HG03060 (cell line): ENCODE data around the gene STAT3.
"Not testable (repeated sequence)": the region's sequence is repeated elsewhere in the genome, so short reads cannot be mapped to it uniquely, and the experiment has no call there.

Experiments
- ATAC-seq: cut with Tn5 transposase; IDR thresholded peaks from one replicate; pipeline ENCODE4 v1.9.1; 2021; ENCODE audit warnings: low read depth, moderate number of reproducible peaks; ENCODE audit not compliant: unreplicated experiment

Gene STAT3

DNA sequence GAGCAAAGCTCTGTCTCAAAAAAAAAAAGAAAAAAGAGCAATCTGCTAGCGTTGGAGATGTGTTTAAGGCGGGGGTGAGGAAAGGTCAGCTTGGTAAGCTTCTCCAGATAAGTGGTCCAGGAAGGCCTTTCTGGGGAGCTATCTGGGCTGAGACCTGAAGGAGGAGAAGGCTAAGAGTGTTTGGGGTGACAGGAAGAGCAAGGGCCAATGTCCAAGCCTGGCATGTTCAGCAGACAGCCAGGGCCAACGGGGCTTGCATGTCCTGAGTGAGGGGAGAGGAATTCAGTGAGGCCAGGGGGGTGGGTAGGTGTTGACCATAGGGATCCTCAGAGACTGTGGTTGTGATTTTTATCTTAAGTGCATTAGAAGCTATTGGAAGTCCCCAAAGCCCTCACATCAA lies 84.5 kb downstream of the STAT3 start:
- ATAC-seq, result no peak

DNA sequence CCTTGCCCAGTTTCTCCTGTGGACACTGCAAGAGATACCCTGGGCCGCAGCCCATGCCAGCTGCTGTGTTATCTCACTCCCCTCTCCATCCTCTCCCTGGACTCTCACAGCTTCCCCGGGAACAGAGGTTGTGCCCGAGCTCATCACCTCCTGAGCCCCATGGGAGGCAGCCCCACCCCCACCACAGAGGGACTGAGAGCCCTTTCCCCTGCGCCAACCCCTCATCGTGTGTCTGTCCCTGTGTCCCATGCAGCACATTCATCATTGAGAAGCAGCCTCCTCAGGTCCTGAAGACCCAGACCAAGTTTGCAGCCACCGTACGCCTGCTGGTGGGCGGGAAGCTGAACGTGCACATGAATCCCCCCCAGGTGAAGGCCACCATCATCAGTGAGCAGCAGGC lies 87.2 kb downstream of the STAT3 start:
- ATAC-seq, result no peak

DNA sequence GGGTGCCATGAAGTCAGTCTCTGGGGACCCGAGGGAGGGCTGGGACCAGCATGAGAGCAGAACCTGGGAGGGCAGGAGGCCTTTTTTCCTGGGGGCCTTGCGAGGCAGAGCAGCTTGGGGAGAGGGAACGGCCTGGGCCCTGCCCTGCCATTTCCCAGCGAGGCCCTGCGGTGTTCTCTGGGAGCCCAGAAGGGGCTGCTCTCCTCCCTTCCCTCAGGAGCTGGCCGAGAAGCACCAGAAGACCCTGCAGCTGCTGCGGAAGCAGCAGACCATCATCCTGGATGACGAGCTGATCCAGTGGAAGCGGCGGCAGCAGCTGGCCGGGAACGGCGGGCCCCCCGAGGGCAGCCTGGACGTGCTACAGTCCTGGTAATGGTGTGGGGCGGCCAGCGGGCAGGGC lies 88.3 kb downstream of the STAT3 start:
- ATAC-seq, result not testable (repeated sequence)

- ATAC-seq, result not testable (repeated sequence)
Observed at GRCh38 chr17:42299361-42299760, 88.9 kb downstream of the STAT3 start.

GRCh38 chr17:42297775-42298174 lies 90.5 kb downstream of the STAT3 start:
- ATAC-seq, result not testable (repeated sequence)

- no peak for ATAC-seq
Observed at GRCh38 chr17:42296012-42296411, 92.2 kb downstream of the STAT3 start.

- ATAC-seq, result no peak
Observed at GRCh38 chr17:42294469-42295398, 93.5 kb downstream of the STAT3 start.

DNA sequence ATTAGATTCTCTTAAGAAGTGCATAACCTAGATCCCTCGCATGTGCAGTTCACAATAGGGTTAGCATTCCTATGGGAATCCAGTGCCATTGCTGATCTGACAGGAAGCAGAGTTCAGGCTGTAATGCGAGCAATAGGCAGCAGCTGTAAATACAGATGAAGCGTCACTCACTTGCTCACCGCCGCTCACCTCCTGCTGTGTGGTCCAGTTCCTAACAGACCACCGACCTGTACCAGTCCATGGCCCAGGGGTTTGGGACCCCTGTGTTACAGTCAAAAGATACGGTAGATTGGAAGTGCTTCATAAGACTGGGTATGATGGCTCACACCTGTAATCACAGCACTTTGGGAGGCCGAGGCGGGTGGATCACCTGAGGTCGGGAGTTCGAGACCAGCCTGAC lies 97.1 kb downstream of the STAT3 start:
- ATAC-seq, result no peak

DNA sequence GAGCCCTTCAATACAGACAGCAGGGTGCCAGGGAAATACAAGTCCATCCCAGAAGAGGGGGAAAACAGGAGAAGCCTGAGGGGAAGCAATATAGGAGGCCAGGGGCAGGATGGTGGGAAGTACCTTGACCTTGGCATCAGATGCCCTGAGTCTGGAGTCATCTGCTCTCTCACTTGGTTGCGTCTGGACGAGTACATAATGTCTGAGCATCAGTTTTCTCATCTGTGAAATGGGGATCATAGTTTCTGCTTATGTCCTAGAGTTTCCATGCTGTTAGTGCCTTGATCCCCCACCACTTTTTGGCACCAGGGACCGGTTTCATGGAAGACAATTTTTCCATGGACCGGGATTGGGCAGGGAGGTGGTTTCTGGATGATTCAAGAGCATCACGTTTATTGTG lies 97.7 kb downstream of the STAT3 start:
- no peak for ATAC-seq

DNA sequence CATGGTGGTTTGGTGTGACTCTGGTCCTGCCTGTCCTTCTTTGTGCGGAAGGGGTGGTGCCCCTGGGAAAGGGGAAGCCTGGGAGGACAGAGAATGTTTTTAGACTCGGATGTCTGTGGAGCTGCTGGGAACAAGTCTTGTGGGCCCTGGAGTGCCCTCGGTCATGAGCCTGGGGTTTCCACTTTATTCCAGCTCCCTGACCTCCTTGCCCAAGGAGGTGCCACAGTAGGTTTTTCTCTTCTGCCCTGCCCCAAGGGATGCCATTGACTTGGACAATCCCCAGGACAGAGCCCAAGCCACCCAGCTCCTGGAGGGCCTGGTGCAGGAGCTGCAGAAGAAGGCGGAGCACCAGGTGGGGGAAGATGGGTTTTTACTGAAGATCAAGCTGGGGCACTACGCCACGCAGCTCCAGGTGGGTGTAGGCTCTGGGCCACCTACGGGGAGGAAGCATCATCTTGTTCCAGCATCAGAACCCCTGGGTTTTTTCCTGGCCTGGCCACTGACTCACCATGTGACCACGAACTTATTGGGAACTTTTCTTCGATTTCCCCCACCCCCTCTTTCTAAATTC lies 98.5 kb downstream of the STAT3 start:
- ATAC-seq, result no peak

GRCh38 chr17:42288803-42289610 lies 99.2 kb downstream of the STAT3 start:
- ATAC-seq, result no peak

- no peak for ATAC-seq
Observed at GRCh38 chr17:42287977-42288802, 100.1 kb downstream of the STAT3 start, which contains the start of gene STAT5A. Gene STAT5A, plus strand, starts transcription at chr17:42288498. Its CDS starts 914 bp downstream, at chr17:42289412.

DNA sequence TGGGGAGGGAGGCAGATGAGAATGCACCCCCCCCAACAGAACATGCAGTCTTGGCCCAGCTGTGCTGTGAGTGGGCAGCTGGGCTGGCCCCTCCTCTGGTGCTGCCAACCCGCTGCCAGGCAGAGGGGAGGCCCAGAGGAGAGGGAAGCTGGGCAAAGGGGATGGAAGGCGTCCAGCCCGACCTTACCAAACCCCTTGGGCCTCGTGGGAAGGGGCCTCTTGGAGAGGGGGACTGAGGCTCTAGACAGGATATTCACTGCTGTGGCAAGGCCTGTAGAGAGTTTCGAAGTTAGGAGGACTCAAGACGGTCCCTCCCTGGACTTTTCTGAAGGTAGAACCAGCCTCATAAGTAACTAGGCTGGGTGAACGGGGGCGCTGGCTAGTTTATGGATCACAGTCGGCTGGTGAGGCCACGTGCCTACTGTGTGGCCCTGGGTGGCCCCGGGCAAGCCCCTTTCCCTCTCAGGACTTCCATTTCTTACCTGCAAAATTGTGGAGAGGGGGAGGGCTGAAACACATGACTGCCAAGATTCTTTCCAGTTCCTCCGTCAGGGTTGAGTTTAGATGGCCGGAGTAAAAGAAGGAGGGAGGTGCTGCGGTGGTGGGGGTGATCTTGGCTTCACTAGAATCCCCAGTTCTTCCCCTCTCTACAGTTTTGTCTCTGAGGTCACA lies 100.8 kb downstream of the STAT3 start:
- no peak for ATAC-seq

DNA sequence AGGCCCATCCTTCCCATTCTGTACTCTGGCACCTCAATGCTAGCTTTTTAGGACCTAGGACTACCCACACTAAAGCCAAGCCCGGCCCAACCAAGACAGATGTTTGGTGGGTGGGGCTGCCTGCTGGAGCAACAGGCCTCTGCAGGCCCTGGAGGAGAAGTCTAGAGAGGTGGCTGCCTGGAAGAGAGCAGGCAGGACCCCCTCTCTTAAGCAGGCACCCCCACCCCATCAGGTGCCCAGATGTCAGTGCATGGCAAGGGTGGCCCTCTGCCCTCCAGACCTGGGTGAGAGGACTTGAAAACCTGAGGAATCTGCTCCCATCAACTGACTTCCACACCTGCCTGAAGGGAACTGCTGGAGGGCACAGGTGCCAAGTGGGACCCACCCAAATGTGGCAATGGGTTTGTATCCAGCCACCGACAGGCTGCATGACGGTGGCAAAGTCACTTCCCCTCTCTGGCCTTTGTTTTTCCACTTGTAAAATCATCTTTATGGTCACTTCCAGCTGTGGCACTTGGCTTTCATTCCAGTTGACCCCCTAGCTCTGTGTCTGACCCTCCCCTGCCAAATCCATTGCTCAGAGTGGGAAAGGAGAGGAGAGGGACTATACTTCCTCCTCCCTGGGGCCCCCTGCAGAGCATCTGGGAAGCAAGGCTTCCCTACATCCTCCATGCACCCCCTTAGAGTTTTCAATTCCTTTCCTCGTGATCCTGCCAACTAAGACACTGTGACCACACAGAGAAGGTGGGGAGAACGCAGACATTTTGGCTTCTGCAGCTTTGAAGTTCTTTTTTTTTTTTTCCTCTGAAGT lies 101.6 kb downstream of the STAT3 start:
- no peak for ATAC-seq

DNA sequence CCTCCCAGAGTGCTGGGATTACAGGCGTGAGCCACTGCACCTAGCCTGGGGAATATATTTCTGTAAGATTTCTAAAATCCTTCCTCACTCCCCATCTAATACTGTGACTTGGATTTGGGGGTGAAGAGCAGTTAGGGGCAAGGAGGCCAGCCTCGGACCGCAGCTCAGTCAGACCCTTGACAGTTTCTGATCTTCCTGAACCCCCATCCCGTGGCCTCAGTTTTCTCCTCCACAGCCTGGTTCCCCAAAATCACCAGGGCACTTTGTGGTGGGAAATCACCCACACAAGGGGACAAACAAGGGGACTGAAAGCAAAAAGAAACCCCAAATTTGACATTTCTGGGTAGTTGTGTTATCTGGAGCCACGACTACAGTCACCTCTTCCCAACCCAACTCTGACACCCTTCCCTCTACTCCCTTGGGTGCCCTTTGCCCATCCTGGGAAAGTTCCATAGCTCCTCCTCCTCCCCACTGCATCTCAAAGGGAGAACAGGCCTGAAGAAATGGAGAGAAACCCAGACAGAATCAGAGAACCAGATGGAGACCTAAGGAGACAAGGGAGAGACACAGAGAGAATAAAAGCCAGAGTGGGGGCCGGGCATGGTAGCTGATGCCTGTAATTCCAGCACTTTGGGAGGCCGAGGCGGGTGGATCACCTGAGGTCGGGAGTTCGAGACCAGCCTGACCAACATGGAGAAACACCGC lies 102.7 kb downstream of the STAT3 start:
- no peak for ATAC-seq

DNA sequence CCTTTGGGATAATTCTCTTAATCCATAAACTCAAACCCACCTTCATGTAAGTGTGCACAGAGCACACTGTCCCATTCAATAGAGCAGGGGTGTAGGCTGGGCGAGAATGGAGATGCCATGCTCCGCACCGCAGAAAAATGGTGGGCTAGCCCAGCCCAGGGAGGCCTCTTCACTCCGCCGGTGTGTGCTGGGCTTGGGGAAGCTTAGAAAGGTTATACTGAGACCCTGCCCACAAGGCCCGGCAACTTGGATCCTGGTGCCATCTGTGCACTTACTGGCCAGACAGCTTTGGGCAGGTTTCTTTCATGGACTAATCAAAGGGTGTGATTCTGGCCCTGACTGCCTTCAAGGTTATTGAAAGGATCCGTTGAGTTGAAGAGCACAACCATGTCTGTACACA lies 103.7 kb downstream of the STAT3 start:
- ATAC-seq, result no peak

DNA sequence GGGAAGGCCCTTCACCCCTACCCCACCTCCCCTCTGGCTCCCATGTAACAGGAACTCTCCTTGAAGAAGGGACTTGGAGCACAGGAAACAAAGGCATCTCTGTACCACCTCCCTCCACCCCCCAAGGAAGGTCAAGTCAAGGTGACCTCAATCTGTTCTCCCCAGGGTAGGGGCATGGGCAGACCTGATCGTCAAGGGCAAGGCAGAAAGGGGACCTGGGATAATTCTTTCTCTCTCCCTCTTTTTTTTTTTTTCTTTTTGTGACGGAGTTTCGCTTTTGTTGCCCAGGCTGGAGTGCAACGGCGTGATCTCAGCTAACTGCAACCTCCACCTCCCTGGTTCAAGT lies 104.2 kb downstream of the STAT3 start:
- ATAC-seq, result no peak

DNA sequence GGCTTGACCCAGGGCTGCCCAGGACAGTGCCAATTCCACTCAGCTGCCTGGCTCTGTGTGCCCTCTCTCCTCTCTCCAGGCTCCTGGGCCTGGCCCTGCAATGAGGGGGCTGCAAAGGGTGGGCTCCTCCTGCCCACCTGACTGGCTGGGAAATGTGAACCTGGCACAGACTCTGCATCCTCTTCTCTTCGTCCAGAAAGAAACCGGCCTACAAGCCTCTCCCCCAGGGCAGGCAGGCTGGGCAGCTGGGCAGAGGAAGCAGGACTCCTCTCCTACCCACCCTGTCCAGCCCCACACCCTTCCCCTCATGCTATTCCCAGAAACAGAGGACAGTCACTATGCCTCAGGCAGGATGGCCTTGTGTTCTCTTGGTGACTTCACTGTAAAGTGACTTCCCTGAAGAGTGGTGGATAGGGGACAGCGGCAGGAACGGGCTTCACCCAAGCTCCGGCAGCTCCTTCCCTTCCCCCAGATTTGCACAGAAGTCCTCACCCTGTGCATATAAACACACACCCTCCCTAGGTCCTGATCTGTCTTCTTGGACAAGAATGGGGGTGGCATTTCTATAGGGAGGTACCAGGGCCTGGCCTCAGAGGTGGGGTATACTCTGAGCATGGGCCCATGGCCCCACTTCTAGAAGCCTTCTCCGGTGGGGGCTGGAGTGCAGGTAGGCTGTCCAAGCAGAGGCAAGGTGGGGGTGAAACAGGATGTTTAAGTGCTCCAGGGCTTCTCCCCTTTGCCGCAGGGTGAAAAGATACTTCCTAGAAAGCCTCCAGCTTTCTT lies 104.8 kb downstream of the STAT3 start:
- ATAC-seq, result no peak
